GM12892 (cell line): ENCODE results near the gene ABCA7.

Experiments used
- POLR2A ChIP-seq: IDR thresholded peaks from 2 replicates; pipeline ENCODE4 v1.6.1; 2011; ENCODE audit warnings: low read depth, low read length, control low read depth
- POLR2AphosphoS5 ChIP-seq: IDR thresholded peaks from 2 replicates; pipeline ENCODE4 v1.6.1; 2011; ENCODE audit warnings: low read depth, low read length, control low read depth
- TAF1 ChIP-seq: IDR thresholded peaks from 2 replicates; pipeline ENCODE4 v1.6.1; 2011; ENCODE audit warnings: low read depth, mild to moderate bottlenecking, control low read depth, low read length, borderline replicate concordance

DNA sequence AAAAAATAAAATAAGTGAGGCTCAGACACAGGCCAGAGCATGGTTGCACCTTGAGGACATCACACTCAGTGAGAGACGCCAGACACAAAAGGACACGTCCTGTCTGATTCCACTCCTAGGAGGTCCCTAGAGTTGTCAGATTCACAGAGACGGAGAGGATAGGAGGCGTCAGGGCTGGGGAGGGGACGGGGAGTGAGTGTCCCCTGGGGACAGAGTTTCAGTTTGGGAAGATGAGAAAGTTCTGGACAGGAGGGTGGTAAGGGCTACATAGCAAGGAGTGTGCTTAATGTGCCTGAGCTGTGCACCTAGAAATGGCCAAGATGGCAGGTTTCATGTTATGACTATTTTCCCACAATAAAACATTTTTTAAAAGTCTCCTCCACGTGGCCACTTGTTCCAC lies 41.8 kb upstream of the ABCA7 start:
- TF ChIP-seq TAF1 (no peak), POLR2A (no peak), POLR2AphosphoS5 (no peak)
